Measurements from ENCODE around the gene SENP8.

Gene SENP8

GRCh38 chr15:72176159-72176558 lies 58.0 kb downstream of the SENP8 start:
- no peak for DNase-seq

DNA sequence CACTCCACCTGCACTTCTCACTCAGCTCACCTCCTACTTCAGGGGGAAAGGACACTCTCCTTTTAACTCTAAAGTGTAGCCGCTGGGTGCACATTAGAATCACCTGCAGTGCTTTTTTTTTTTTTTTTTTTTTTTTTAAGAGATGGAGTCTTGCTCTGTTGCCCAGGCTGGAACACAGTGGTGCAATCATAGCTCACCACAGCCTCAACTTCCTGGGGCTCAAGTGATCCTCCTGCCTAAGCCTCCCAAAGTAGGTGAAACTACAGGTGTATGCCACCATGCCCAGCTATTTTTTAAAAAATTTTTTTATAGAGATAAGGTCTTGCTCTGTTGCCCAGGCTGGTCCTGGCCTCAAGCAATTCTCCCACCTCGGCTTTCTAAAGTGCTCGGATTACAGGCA lies 58.5 kb downstream of the SENP8 start:
- no peak for DNase-seq

DNA sequence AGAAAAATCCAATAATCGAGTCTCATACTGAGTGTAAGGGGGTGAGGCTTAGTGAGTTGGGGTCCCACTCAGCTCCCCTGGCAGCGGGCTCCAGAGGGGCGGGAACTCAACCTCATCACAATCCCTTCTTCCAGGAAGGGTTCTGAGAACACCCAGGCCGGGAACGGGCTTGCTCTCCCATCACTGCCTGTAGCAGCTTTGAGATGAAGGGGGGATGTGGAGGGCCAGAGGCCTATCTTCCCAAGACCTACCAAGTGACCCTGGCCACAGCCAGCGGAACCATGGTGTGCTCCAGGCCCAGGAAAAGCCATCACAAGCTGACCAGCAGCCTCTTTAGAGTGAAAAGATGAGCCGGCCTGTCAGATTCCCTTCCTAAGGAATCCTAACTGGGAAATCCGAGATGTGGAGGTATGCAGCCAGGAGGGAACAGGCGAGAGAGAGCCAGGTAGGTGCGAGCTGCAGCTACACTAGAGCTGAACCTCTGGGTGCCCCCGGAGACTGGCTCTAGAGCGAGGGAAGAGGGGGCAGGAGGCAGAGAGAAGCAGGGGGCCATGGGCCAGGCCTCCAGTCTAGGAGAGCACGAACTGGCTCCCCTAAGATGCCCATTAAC lies 60.9 kb downstream of the SENP8 start:
- no peak for DNase-seq

- peak; percentile 18 for DNase-seq
Measured at GRCh38 chr15:72179950-72180581, 61.9 kb downstream of the SENP8 start.

GRCh38 chr15:72180761-72181324 lies 62.6 kb downstream of the SENP8 start:
- DNase-seq: no peak

DNA sequence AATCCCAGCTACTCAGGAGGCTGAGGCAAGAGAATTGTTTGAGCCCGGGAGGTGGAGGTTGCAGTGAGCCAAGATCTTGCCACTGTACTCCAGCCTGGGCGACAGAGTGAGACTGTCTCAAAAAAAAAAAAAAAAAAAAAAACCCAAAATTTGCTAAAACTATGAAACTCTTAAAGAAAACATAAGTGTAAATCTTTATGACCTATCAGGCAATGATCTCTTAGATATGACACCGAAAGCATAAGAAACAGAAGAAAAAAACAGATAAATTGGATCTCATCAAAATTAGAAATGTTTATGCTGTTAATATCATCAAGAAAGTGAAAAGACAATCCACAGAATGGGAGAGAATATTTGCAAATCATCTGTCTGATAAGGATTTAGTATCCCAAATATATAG lies 64.0 kb downstream of the SENP8 start:
- DNase-seq: no peak

DNA sequence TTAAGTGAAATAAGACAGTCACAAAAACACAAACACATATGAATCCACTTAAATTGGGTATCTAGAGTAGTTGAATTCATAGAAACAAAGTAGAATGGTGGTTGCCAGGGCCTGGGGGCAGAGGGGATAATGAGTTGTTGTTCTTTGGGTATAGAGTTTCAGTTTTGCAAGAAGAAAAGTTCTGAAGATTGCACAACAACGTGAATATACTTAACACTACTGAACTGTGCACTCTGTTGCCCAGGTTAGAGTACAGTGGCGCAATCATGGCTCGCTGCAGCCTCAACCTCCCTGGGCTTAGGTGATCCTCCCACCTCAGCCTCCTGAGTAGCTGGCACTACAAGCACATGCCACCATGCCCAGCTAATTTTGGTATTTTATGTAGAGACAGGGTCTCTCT lies 64.5 kb downstream of the SENP8 start:
- no peak for DNase-seq

GRCh38 chr15:72183781-72184164 lies 65.6 kb downstream of the SENP8 start:
- DNase-seq: no peak

- DNase-seq: peak; percentile 52
Measured at GRCh38 chr15:72184165-72184811, 66.1 kb downstream of the SENP8 start.

- DNase-seq: no peak
Measured at GRCh38 chr15:72189250-72189902, 71.2 kb downstream of the SENP8 start.

DNA sequence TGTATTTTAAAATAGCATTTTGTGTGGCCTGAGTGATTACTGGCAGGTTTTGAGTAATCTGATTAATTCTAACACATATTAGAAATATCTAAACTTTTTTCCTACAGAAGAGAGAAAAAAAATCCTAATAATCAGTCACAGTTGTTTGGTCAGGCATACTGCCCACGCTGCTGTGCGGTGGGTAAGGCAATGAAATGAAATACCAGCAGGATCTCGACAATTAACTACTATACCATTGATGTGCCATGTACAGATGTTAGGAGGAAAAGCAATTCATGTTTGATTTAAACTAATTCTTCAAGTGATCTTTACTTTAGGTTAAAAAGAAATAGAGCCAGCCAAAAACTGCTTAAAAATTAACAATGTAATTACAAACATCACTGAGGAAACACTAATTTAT lies 74.2 kb downstream of the SENP8 start:
- no peak for DNase-seq

All from fibroblast of skin of back (primary cell).